ENCODE measurements around the gene NMNAT1. TPM values are rescaled to one million over a fixed set of nuclear protein-coding genes. Genes with fewer than 3 reads are reported as not detected.
"Not testable (repeated sequence)": the region's sequence is repeated elsewhere in the genome, so short reads cannot be mapped to it uniquely, and the experiment has no call there.

Gene NMNAT1
- total RNA-seq, 4 donors from 2014 or later, result 4.7 to 13.7 (median 5.8) TPM

- H3K9me3 ChIP-seq, result no peaks in the 10 kb centered on the region
- H3K27ac ChIP-seq, result no peak overlapping the region
- H3K27me3 ChIP-seq, result peaks cover 22% of the 10 kb centered on the region
- no peak overlapping the region for H3K4me3 ChIP-seq
- TF ChIP-seq POLR2A (IDR thresholded peaks at IDR 0.05), result no peak
- no peak for TF ChIP-seq POLR2AphosphoS5 (IDR thresholded peaks at IDR 0.05)
- no peak for TF ChIP-seq EP300 (IDR thresholded peaks at IDR 0.05)
- TF ChIP-seq CTCF (IDR thresholded peaks at IDR 0.05), result no peak
- peaks cover 15% of the 10 kb centered on the region for H3K4me1 ChIP-seq
- 75% methylated on average over 8 of the region's 8 CpGs for WGBS
- no peak for DNase-seq (ENCODE audit: low spot score in 2 of 2)
- no peaks in the 10 kb centered on the region for H3K36me3 ChIP-seq
These were observed 57.9 kb downstream of the NMNAT1 start for GRCh38 chr1:10001016-10001665.

- H3K4me1 ChIP-seq; H3K9me3 ChIP-seq; H3K27ac ChIP-seq; H3K27me3 ChIP-seq; H3K4me3 ChIP-seq; H3K36me3 ChIP-seq; DNase-seq (ENCODE audit: low spot score in 2 of 2): not testable (repeated sequence)
- WGBS, result 90% methylated on average over 8 of the region's 8 CpGs
These were observed 62.0 kb downstream of the NMNAT1 start for GRCh38 chr1:10005248-10005647.

- Histone ChIP-seq H3K36me3 (no peaks in the 10 kb centered on the region), H3K27me3 (no peaks in the 10 kb centered on the region), H3K27ac (no peak overlapping the region), H3K4me3 (no peak overlapping the region), H3K4me1 (peaks cover 6% of the 10 kb centered on the region), H3K9me3 (no peaks in the 10 kb centered on the region)
- TF ChIP-seq POLR2AphosphoS5 (IDR thresholded peaks at IDR 0.05) (no peak), POLR2A (IDR thresholded peaks at IDR 0.05) (no peak)
- no peak for DNase-seq (ENCODE audit: low spot score in 2 of 2)
- 41% methylated on average over 4 of the region's 4 CpGs for WGBS
These were observed 63.9 kb downstream of the NMNAT1 start for GRCh38 chr1:10007169-10007568.

- H3K4me3 ChIP-seq, result no peak overlapping the region
- H3K27ac ChIP-seq, result no peak overlapping the region
- H3K36me3 ChIP-seq, result no peaks in the 10 kb centered on the region
- no peaks in the 10 kb centered on the region for H3K27me3 ChIP-seq
- H3K9me3 ChIP-seq, result no peaks in the 10 kb centered on the region
- no peak for DNase-seq (ENCODE audit: low spot score in 2 of 2)
- H3K4me1 ChIP-seq, result no peaks in the 10 kb centered on the region
- no peak for TF ChIP-seq EP300 (IDR thresholded peaks at IDR 0.05)
- TF ChIP-seq CTCF (IDR thresholded peaks at IDR 0.05), result no peak
- TF ChIP-seq POLR2AphosphoS5 (IDR thresholded peaks at IDR 0.05), result no peak
- TF ChIP-seq POLR2A (IDR thresholded peaks at IDR 0.05), result no peak
- 86% methylated on average over 5 of the region's 5 CpGs for WGBS
These were observed 70.7 kb downstream of the NMNAT1 start for GRCh38 chr1:10014016-10014415.

GRCh38 chr1:10019561-10019960 lies 76.3 kb downstream of the NMNAT1 start:
- H3K4me3 ChIP-seq, result no peak overlapping the region
- no peak for TF ChIP-seq POLR2AphosphoS5 (IDR thresholded peaks at IDR 0.05)
- no peaks in the 10 kb centered on the region for H3K9me3 ChIP-seq
- H3K36me3 ChIP-seq, result no peaks in the 10 kb centered on the region
- no peak overlapping the region for H3K27ac ChIP-seq
- no peak for DNase-seq (ENCODE audit: low spot score in 2 of 2)
- H3K4me1 ChIP-seq, result no peaks in the 10 kb centered on the region
- no peaks in the 10 kb centered on the region for H3K27me3 ChIP-seq

- Histone ChIP-seq H3K27me3 (no peaks in the 10 kb centered on the region), H3K36me3 (no peaks in the 10 kb centered on the region), H3K9me3 (no peaks in the 10 kb centered on the region), H3K27ac (no peak overlapping the region), H3K4me3 (no peak overlapping the region), H3K4me1 (no peaks in the 10 kb centered on the region)
- no peak for DNase-seq (ENCODE audit: low spot score in 2 of 2)
- no peak for TF ChIP-seq CTCF (IDR thresholded peaks at IDR 0.05)
- no peak for TF ChIP-seq POLR2A (IDR thresholded peaks at IDR 0.05)
- 96% methylated on average over 3 of the region's 3 CpGs for WGBS
These were observed 76.8 kb downstream of the NMNAT1 start for GRCh38 chr1:10020086-10020485.

- not testable (repeated sequence) for H3K4me3 ChIP-seq; H3K9me3 ChIP-seq; H3K27me3 ChIP-seq; H3K4me1 ChIP-seq; DNase-seq (ENCODE audit: low spot score in 2 of 2); H3K27ac ChIP-seq; H3K36me3 ChIP-seq
- 69% methylated on average over 2 of the region's 2 CpGs for WGBS
These were observed 77.4 kb downstream of the NMNAT1 start for GRCh38 chr1:10020678-10021077.

GRCh38 chr1:10021992-10022391 lies 78.7 kb downstream of the NMNAT1 start:
- not testable (repeated sequence) for H3K36me3 ChIP-seq; H3K9me3 ChIP-seq; H3K4me1 ChIP-seq; H3K27ac ChIP-seq; DNase-seq (ENCODE audit: low spot score in 2 of 2); H3K4me3 ChIP-seq; H3K27me3 ChIP-seq
- 82% methylated on average over 4 of the region's 4 CpGs for WGBS

Measured in suprapubic skin (tissue), 4 donors.